GM19455 (cell line): ENCODE data around the gene CFAP58.
A peak's percentile ranks its signal among the peaks of the same experiment; 100 is the strongest.

Source experiments
- ATAC-seq: cut with Tn5 transposase; IDR thresholded peaks from one replicate; pipeline ENCODE4 v1.9.1; 2021; ENCODE audit not compliant: unreplicated experiment

CFAP58 gene

GRCh38 chr10:104333728-104334373, 19.8 kb upstream of the CFAP58 start:
- ATAC-seq, result no peak

GRCh38 chr10:104334561-104334960, 19.1 kb upstream of the CFAP58 start:
- no peak for ATAC-seq

- ATAC-seq, result no peak
These were observed 18.5 kb upstream of the CFAP58 start for GRCh38 chr10:104334965-104335650.

GRCh38 chr10:104336821-104337467, 16.7 kb upstream of the CFAP58 start:
- ATAC-seq, result no peak

GRCh38 chr10:104337521-104337984, 16.1 kb upstream of the CFAP58 start:
- peak; percentile 48 for ATAC-seq

GRCh38 chr10:104337985-104338735, 15.5 kb upstream of the CFAP58 start, which contains the start of gene ITPRIP:
TSS of gene ITPRIP (minus strand) at chr10:104338465. CDS start at chr10:104316051, 22,414 bp downstream.
- ATAC-seq, result peak; percentile 63

GRCh38 chr10:104339469-104340110, 14.0 kb upstream of the CFAP58 start:
- ATAC-seq, result no peak

GRCh38 chr10:104340111-104340526, 13.5 kb upstream of the CFAP58 start:
- no peak for ATAC-seq

- no peak for ATAC-seq
These were observed 13.0 kb upstream of the CFAP58 start for GRCh38 chr10:104340641-104341040.

- ATAC-seq, result no peak
These were observed 10.7 kb upstream of the CFAP58 start for GRCh38 chr10:104342941-104343411.

GRCh38 chr10:104344219-104344618, 9.4 kb upstream of the CFAP58 start:
- no peak for ATAC-seq

GRCh38 chr10:104345515-104345914, 8.1 kb upstream of the CFAP58 start:
- no peak for ATAC-seq

GRCh38 chr10:104345941-104346340, 7.7 kb upstream of the CFAP58 start:
- no peak for ATAC-seq

- no peak for ATAC-seq
These were observed 6.2 kb upstream of the CFAP58 start for GRCh38 chr10:104347295-104348045.

- no peak for ATAC-seq
These were observed 5.0 kb upstream of the CFAP58 start for GRCh38 chr10:104348601-104349000.

- peak; percentile 45 for ATAC-seq
These were observed 4.0 kb upstream of the CFAP58 start for GRCh38 chr10:104349623-104350126.

- peak; percentile 38 for ATAC-seq
These were observed 3.5 kb upstream of the CFAP58 start for GRCh38 chr10:104350127-104350635.

GRCh38 chr10:104351061-104351702, 2.5 kb upstream of the CFAP58 start:
- ATAC-seq, result no peak

- no peak for ATAC-seq
These were observed 1.7 kb upstream of the CFAP58 start for GRCh38 chr10:104351919-104352318.
